ENCODE results near the gene LUC7L3. TPM values are rescaled to one million over a fixed set of nuclear protein-coding genes. Genes with fewer than 3 reads are reported as not detected.
"Not testable (repeated sequence)": the region's sequence is repeated elsewhere in the genome, so short reads cannot be mapped to it uniquely, and the experiment has no call there.

Gene LUC7L3

DNA sequence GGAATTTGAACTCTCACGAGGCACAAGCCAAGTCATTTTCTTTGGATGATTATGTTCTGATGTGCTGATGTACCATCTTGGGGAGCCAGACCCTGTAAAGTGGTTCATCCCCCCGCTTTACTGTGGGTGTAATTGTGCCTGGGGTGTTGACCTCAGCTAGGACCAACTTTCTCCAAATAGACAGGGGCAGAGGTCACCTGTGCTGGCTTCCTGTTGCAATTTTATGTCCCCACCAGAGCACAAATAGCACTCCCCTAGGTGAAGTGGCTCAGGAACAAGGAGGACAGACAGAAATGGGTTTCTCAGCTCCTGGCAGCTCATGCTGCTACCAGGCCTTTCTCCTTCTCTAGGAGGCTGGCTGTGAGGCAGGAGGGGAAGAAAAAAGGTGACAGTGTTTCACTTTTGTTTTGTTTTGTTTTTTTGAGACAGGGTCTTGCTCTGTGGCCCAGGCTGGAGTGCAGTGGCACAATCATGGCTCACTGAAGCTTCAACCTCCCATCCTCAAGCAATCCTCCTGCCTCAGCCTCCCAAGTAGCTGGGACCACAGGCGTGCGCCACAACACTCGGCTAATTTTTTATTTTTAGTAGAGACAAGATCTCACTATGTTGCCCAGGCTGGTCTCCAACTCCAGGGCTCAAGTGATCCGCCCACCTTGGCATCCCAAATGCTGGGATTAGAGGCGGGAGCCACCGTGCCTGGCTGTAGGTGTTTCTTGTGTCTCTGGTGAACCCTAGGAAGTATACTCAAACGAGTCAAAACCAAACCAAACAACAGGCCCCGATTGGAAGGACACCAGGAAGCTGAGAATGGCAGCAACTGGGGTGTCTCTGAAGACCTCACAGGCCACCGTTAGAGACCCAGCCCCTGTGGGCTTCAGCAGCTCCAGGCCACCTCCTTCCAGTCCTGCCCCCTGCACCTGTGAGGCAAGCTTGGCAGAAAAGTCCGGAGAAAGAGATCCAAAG is 83.5 kb downstream of the LUC7L3 start:
- TF ChIP-seq GABPA (IDR thresholded peaks at IDR 0.05; ENCODE audit: low read depth): no peak
- no peak for DNase-seq (ENCODE audit: low read depth in 1 of 2, low spot score in 1 of 2)
- Histone ChIP-seq H3K4me3 (replicated peaks; ENCODE audit: insufficient read depth, low read length) (no peak overlapping the region), H3K27me3 (ENCODE audit: insufficient read depth, poor library complexity, severe bottlenecking) (no peaks in the 10 kb centered on the region), H3K27ac (replicated peaks) (no peak overlapping the region)

DNA sequence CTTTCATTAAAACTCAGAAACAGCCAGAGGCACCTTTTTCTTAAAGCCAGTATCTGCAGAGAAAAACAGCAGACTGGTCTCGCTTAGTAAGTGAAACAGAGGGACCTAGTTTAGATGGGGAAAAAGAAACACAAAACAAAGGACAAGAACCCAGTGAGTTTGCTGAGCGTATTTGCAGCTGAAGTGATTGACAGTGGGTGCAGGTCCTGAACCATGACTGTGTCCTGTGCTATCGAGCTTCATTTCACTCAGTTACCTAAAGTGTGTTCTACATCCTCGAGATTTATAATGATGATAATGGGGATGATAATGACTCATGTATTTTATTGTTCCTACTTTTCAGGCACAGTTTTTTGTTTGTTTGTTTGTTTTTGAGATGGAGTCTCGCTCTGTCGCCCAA is 84.3 kb downstream of the LUC7L3 start:
- no peak for DNase-seq (ENCODE audit: low read depth in 1 of 2, low spot score in 1 of 2)
- Histone ChIP-seq H3K4me3 (replicated peaks; ENCODE audit: insufficient read depth, low read length) (no peak overlapping the region), H3K27ac (replicated peaks) (no peak overlapping the region), H3K27me3 (ENCODE audit: insufficient read depth, poor library complexity, severe bottlenecking) (no peaks in the 10 kb centered on the region)
- TF ChIP-seq CTCF (IDR thresholded peaks at IDR 0.05; ENCODE audit: insufficient read depth, low read length) (no peak), GABPA (IDR thresholded peaks at IDR 0.05; ENCODE audit: low read depth) (no peak), REST (IDR thresholded peaks at IDR 0.05; ENCODE audit: insufficient replicate concordance, low read depth) (no peak), SPI1 (IDR thresholded peaks at IDR 0.05; ENCODE audit: borderline replicate concordance, low read depth) (no peak), POLR2AphosphoS5 (IDR thresholded peaks at IDR 0.05; ENCODE audit: low read depth) (no peak)

DNA sequence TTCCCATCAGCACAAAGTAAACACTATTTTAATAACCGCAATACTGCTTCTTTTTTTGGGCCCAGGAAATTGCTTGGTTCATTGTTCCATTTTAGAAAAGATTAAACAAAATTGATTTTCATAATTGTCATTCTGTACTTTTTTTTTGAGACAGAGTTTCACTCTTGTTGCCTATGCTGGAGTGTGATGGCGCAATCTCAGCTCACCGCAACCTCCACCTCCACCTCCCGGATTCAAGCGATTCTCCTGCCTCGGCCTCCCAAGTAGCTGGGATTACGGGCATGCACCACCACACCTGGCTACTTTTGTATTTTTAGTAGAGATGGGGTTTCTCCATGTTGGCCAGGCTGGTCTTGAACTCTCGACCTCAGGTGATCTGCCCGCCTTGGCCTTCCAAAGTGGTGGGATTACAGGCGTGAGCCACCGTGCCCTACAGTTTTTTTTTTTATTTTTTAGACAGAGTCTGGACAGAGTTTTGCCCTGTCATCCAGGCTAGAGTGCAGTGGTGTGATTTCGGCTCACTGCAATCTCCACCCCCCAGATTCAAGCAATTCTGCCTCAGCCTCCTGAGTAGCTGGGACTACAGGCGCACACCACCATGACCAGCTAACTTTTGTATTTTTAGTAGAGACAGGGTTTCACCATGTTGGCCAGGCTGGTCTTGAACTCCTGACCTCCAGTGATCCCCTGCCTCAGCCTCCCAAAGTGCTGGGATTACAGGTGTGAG is 85.5 kb downstream of the LUC7L3 start:
- not testable (repeated sequence) for DNase-seq (ENCODE audit: low read depth in 1 of 2, low spot score in 1 of 2); H3K27ac ChIP-seq (replicated peaks); H3K27me3 ChIP-seq (ENCODE audit: insufficient read depth, poor library complexity, severe bottlenecking)

GRCh38 chr17:50805486-50805885 is 86.1 kb downstream of the LUC7L3 start:
- TF ChIP-seq POLR2AphosphoS5 (IDR thresholded peaks at IDR 0.05; ENCODE audit: low read depth) (no peak), GABPA (IDR thresholded peaks at IDR 0.05; ENCODE audit: low read depth) (no peak), CTCF (IDR thresholded peaks at IDR 0.05; ENCODE audit: insufficient read depth, low read length) (no peak), REST (IDR thresholded peaks at IDR 0.05; ENCODE audit: insufficient replicate concordance, low read depth) (no peak), SPI1 (IDR thresholded peaks at IDR 0.05; ENCODE audit: borderline replicate concordance, low read depth) (no peak)
- H3K4me3 ChIP-seq (replicated peaks; ENCODE audit: insufficient read depth, low read length): no peak overlapping the region
- no peak overlapping the region for H3K27ac ChIP-seq (replicated peaks)
- DNase-seq (ENCODE audit: low read depth in 1 of 2, low spot score in 1 of 2): no peak
- H3K27me3 ChIP-seq (ENCODE audit: insufficient read depth, poor library complexity, severe bottlenecking): no peaks in the 10 kb centered on the region

More for the DNA sequence above, 85.5 kb downstream of the LUC7L3 start:
- not testable (repeated sequence) for H3K4me3 ChIP-seq (replicated peaks; ENCODE audit: insufficient read depth, low read length)

Small RNA genes within 50 kb of the gene (microRNA-seq; reads per million reads assigned to microRNA genes)
- not detected for gene MIR8059
